ENCODE results near the gene ATAD3B. TPM values are rescaled to one million over a fixed set of nuclear protein-coding genes. Genes with fewer than 3 reads are reported as not detected.
"Not testable (repeated sequence)": the region's sequence is repeated elsewhere in the genome, so short reads cannot be mapped to it uniquely, and the experiment has no call there.

The ATAD3B gene
- total RNA-seq, 1 donor from 2014 or later, result 63.0 TPM

DNA sequence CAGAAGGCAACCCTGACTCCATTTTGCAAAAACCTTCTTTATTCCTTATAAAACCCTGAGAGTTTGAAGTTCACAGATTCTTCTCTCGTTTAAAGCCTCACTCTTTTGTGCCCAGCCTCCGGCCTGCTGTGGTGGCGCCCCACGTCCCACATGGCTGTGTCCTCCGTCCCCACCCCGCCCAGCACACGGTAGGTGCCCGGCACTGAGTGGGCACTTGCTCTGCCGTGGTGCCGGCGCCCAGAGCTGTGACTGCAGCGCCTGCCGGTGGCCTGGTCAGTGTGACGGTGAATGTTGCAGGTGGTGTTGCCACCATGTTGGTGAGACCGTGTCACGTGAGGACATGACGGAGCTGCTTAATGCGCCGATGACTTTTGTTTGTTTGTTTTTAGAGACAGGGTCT is 49.8 kb downstream of the ATAD3B start:
- H2AFZ ChIP-seq (ENCODE audit: low read depth, low read length), result no peak overlapping the region
- H3K27me3 Mint-ChIP-seq (ENCODE audit: low read depth, unreplicated experiment), result no peaks in the 10 kb centered on the region

DNA sequence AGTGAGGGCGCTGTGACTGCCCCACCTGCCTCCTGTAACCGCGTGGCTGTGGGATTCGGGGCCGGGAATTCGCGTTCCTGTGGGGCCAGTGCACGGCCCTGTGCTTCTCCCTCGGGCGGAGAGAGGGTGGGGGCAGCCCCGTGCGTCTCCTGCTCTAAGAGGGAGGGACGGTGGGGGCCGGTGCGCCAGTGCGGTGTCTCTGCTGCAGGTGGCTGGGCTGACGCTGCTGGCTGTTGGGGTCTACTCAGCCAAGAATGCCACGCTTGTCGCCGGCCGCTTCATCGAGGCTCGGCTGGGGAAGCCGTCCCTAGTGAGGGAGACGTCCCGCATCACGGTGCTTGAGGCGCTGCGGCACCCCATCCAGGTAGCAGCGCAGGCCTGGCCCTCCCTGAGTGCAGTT is 51.0 kb downstream of the ATAD3B start:
- H3K27ac Mint-ChIP-seq (ENCODE audit: unreplicated experiment); H3K27me3 Mint-ChIP-seq (ENCODE audit: low read depth, unreplicated experiment); H3K4me3 Mint-ChIP-seq (ENCODE audit: unreplicated experiment); H2AFZ ChIP-seq (ENCODE audit: low read depth, low read length); H3K9ac ChIP-seq (ENCODE audit: low read length); H3K4me1 ChIP-seq (ENCODE audit: insufficient read depth, low read length); FAIRE-seq; DNase-seq (ENCODE audit: low read depth); H3K27me3 ChIP-seq (ENCODE audit: insufficient read depth, low read length); H3K36me3 ChIP-seq (ENCODE audit: insufficient read depth, low read length); H3K79me2 ChIP-seq (ENCODE audit: insufficient read depth, low read length); H3K4me1 Mint-ChIP-seq (ENCODE audit: low read depth, unreplicated experiment); H3K9me3 ChIP-seq (ENCODE audit: insufficient read depth, low read depth, low read length); H3K9me3 Mint-ChIP-seq (ENCODE audit: unreplicated experiment); H3K36me3 Mint-ChIP-seq (ENCODE audit: low read depth, unreplicated experiment); H3K4me3 ChIP-seq (ENCODE audit: insufficient read depth, low read depth, low read length); H3K4me2 ChIP-seq (ENCODE audit: low read length); H3K27ac ChIP-seq (ENCODE audit: low read depth, low read length); H4K20me1 ChIP-seq (ENCODE audit: insufficient read depth, low read length): not testable (repeated sequence)

More for the DNA sequence above, 49.8 kb downstream of the ATAD3B start:
- DNase-seq (ENCODE audit: low read depth) (no peak), FAIRE-seq (no peak)
- no peak overlapping the region for H3K27ac Mint-ChIP-seq (ENCODE audit: unreplicated experiment)
- no peaks in the 10 kb centered on the region for H3K9me3 Mint-ChIP-seq (ENCODE audit: unreplicated experiment)
- H3K4me1 Mint-ChIP-seq (ENCODE audit: low read depth, unreplicated experiment), result no peaks in the 10 kb centered on the region
- H3K4me2 ChIP-seq (ENCODE audit: low read length), result no peak overlapping the region
- no peaks in the 10 kb centered on the region for H3K4me1 ChIP-seq (ENCODE audit: insufficient read depth, low read length)
- no peaks in the 10 kb centered on the region for H3K9me3 ChIP-seq (ENCODE audit: insufficient read depth, low read depth, low read length)
- no peak overlapping the region for H3K4me3 Mint-ChIP-seq (ENCODE audit: unreplicated experiment)
- H3K36me3 Mint-ChIP-seq (ENCODE audit: low read depth, unreplicated experiment), result peaks cover 4% of the 10 kb centered on the region
- H3K27ac ChIP-seq (ENCODE audit: low read depth, low read length), result no peak overlapping the region
- peaks cover 2% of the 10 kb centered on the region for H3K36me3 ChIP-seq (ENCODE audit: insufficient read depth, low read length)
- TF ChIP-seq, protein P1, sequence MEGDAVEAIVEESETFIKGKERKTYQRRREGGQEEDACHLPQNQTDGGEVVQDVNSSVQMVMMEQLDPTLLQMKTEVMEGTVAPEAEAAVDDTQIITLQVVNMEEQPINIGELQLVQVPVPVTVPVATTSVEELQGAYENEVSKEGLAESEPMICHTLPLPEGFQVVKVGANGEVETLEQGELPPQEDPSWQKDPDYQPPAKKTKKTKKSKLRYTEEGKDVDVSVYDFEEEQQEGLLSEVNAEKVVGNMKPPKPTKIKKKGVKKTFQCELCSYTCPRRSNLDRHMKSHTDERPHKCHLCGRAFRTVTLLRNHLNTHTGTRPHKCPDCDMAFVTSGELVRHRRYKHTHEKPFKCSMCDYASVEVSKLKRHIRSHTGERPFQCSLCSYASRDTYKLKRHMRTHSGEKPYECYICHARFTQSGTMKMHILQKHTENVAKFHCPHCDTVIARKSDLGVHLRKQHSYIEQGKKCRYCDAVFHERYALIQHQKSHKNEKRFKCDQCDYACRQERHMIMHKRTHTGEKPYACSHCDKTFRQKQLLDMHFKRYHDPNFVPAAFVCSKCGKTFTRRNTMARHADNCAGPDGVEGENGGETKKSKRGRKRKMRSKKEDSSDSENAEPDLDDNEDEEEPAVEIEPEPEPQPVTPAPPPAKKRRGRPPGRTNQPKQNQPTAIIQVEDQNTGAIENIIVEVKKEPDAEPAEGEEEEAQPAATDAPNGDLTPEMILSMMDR (IDR thresholded peaks at IDR 0.05; ENCODE audit: insufficient read depth, low read depth, low read length), result no peak
- TF ChIP-seq EZH2 (IDR thresholded peaks at IDR 0.05; ENCODE audit: insufficient read depth, low read length), result no peak
- H3K9ac ChIP-seq (ENCODE audit: low read length), result no peak overlapping the region
- no peak overlapping the region for H3K4me3 ChIP-seq (ENCODE audit: insufficient read depth, low read depth, low read length)
- H4K20me1 ChIP-seq (ENCODE audit: insufficient read depth, low read length), result peaks cover 4% of the 10 kb centered on the region
- peaks cover 6% of the 10 kb centered on the region for H3K79me2 ChIP-seq (ENCODE audit: insufficient read depth, low read length)
- no peaks in the 10 kb centered on the region for H3K27me3 ChIP-seq (ENCODE audit: insufficient read depth, low read length)

DNA sequence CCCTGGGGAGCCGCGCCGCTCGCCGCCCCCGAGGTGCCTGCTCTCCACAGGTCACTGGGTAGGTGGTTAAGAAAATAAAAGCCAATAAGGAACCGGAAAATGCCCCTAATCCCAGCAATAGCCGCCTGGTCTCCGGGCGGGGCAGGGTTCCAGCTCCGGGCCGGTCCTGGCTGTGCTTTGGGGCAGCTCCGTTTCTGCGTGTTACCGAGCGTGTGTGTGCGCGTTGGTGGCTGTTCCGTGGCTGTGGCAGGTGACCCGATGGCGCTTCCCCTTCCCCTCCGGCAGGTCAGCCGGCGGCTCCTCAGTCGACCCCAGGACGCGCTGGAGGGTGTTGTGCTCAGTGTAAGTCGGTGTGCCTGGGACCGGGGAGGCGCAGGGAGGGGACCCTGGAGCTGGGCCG is 51.7 kb downstream of the ATAD3B start:
- H4K20me1 ChIP-seq (ENCODE audit: insufficient read depth, low read length); H3K36me3 ChIP-seq (ENCODE audit: insufficient read depth, low read length); H3K9me3 Mint-ChIP-seq (ENCODE audit: unreplicated experiment); H3K27ac ChIP-seq (ENCODE audit: low read depth, low read length); H3K4me3 ChIP-seq (ENCODE audit: insufficient read depth, low read depth, low read length); DNase-seq (ENCODE audit: low read depth); H3K27me3 Mint-ChIP-seq (ENCODE audit: low read depth, unreplicated experiment); H3K4me1 ChIP-seq (ENCODE audit: insufficient read depth, low read length); H2AFZ ChIP-seq (ENCODE audit: low read depth, low read length); H3K27ac Mint-ChIP-seq (ENCODE audit: unreplicated experiment); H3K4me2 ChIP-seq (ENCODE audit: low read length); H3K4me3 Mint-ChIP-seq (ENCODE audit: unreplicated experiment); H3K36me3 Mint-ChIP-seq (ENCODE audit: low read depth, unreplicated experiment); H3K27me3 ChIP-seq (ENCODE audit: insufficient read depth, low read length); H3K79me2 ChIP-seq (ENCODE audit: insufficient read depth, low read length); H3K4me1 Mint-ChIP-seq (ENCODE audit: low read depth, unreplicated experiment); H3K9me3 ChIP-seq (ENCODE audit: insufficient read depth, low read depth, low read length); FAIRE-seq; H3K9ac ChIP-seq (ENCODE audit: low read length): not testable (repeated sequence)

DNA sequence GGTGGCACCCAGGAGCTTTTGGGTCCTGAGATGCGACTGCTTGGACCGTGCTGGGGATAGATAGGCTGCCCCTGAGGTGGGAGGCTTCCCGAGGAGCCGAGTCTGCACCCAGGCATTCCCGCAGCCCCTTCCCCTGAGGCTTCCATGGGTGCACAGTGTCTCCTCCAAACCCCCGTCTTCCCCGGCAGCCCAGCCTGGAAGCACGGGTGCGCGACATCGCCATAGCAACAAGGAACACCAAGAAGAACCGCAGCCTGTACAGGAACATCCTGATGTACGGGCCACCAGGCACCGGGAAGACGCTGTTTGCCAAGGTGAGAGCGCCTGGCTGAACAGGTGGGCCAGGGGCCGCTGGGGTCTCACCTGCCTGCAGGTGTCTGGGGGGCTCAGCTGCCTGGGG is 52.1 kb downstream of the ATAD3B start:
- H3K36me3 Mint-ChIP-seq (ENCODE audit: low read depth, unreplicated experiment); H3K9me3 Mint-ChIP-seq (ENCODE audit: unreplicated experiment): not testable (repeated sequence)

DNA sequence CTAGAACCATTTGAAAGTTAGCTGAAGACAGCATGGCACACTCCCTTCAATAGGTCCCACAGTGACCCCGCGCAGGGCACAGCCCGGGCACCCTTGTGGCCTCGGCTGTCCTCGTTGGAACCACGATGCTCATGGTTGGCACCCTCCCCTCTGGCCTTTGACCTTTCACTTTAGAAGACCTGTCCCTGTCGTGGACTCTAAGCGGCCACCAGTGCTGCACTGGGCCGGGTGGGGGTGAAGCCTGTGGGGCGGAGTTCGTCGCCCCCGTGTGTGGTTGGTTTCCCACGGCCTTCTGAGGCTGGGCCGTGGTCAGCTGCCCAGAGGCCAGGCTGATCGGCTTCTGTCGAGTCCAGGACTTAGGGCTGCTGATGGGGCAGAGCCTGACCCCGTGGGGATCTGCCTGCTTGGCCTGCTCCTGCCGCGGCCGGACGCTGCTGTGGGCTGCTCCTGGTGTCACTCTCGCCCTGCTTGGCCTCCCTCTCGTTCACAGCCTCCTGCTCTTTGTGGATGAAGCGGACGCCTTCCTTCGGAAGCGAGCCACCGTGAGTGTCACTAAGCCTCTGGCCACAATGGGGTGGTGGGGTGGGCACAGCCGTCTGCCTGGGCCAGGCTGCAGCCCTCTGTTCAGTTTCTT is 53.3 kb downstream of the ATAD3B start:
- H3K9me3 Mint-ChIP-seq (ENCODE audit: unreplicated experiment); H3K36me3 ChIP-seq (ENCODE audit: insufficient read depth, low read length); H3K36me3 Mint-ChIP-seq (ENCODE audit: low read depth, unreplicated experiment); FAIRE-seq; H3K27me3 Mint-ChIP-seq (ENCODE audit: low read depth, unreplicated experiment); H3K9ac ChIP-seq (ENCODE audit: low read length); H3K4me1 Mint-ChIP-seq (ENCODE audit: low read depth, unreplicated experiment); H2AFZ ChIP-seq (ENCODE audit: low read depth, low read length); H3K4me3 ChIP-seq (ENCODE audit: insufficient read depth, low read depth, low read length); H3K27ac ChIP-seq (ENCODE audit: low read depth, low read length); H3K27me3 ChIP-seq (ENCODE audit: insufficient read depth, low read length); H3K79me2 ChIP-seq (ENCODE audit: insufficient read depth, low read length); H3K4me2 ChIP-seq (ENCODE audit: low read length); H3K4me3 Mint-ChIP-seq (ENCODE audit: unreplicated experiment); H3K9me3 ChIP-seq (ENCODE audit: insufficient read depth, low read depth, low read length); H3K4me1 ChIP-seq (ENCODE audit: insufficient read depth, low read length); H4K20me1 ChIP-seq (ENCODE audit: insufficient read depth, low read length); H3K27ac Mint-ChIP-seq (ENCODE audit: unreplicated experiment); DNase-seq (ENCODE audit: low read depth): not testable (repeated sequence)

More for the DNA sequence above, 52.1 kb downstream of the ATAD3B start:
- H3K27ac Mint-ChIP-seq (ENCODE audit: unreplicated experiment); H3K27ac ChIP-seq (ENCODE audit: low read depth, low read length); H4K20me1 ChIP-seq (ENCODE audit: insufficient read depth, low read length); FAIRE-seq; DNase-seq (ENCODE audit: low read depth); H2AFZ ChIP-seq (ENCODE audit: low read depth, low read length); H3K9ac ChIP-seq (ENCODE audit: low read length); H3K4me2 ChIP-seq (ENCODE audit: low read length); H3K27me3 ChIP-seq (ENCODE audit: insufficient read depth, low read length); H3K27me3 Mint-ChIP-seq (ENCODE audit: low read depth, unreplicated experiment); H3K4me3 ChIP-seq (ENCODE audit: insufficient read depth, low read depth, low read length); H3K4me1 Mint-ChIP-seq (ENCODE audit: low read depth, unreplicated experiment); H3K79me2 ChIP-seq (ENCODE audit: insufficient read depth, low read length); H3K36me3 ChIP-seq (ENCODE audit: insufficient read depth, low read length); H3K9me3 ChIP-seq (ENCODE audit: insufficient read depth, low read depth, low read length); H3K4me3 Mint-ChIP-seq (ENCODE audit: unreplicated experiment); H3K4me1 ChIP-seq (ENCODE audit: insufficient read depth, low read length): not testable (repeated sequence)
